Subcutaneous adipose tissue (tissue), 4 donors: ENCODE results near the gene SYNGR3. TPM values are rescaled to one million over a fixed set of nuclear protein-coding genes. Genes with fewer than 3 reads are reported as not detected.

Source experiments
- total RNA-seq, 4 donors: library from RNA; depleted of rRNA; stranded (reverse); fragments of >200 nt; gene quantifications; one replicate each; pipeline ENCODE4 v1.1.0, GENCODE V29; 2016
- TF ChIP-seq, protein P1 (sequence below): fragments of 450-650 bp; IDR thresholded peaks from one replicate; pipeline ENCODE4 v1.5.1; 2016; ENCODE audit warnings: low read depth, mild to moderate bottlenecking, control low read depth, antibody characterized with exemption, moderate library complexity

The SYNGR3 gene
- total RNA-seq, 4 donors from 2014 or later: not detected

GRCh38 chr16:1978476-1979120 is 11.2 kb upstream of the SYNGR3 start:
- TF ChIP-seq, protein P1, sequence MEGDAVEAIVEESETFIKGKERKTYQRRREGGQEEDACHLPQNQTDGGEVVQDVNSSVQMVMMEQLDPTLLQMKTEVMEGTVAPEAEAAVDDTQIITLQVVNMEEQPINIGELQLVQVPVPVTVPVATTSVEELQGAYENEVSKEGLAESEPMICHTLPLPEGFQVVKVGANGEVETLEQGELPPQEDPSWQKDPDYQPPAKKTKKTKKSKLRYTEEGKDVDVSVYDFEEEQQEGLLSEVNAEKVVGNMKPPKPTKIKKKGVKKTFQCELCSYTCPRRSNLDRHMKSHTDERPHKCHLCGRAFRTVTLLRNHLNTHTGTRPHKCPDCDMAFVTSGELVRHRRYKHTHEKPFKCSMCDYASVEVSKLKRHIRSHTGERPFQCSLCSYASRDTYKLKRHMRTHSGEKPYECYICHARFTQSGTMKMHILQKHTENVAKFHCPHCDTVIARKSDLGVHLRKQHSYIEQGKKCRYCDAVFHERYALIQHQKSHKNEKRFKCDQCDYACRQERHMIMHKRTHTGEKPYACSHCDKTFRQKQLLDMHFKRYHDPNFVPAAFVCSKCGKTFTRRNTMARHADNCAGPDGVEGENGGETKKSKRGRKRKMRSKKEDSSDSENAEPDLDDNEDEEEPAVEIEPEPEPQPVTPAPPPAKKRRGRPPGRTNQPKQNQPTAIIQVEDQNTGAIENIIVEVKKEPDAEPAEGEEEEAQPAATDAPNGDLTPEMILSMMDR: no peak

DNA sequence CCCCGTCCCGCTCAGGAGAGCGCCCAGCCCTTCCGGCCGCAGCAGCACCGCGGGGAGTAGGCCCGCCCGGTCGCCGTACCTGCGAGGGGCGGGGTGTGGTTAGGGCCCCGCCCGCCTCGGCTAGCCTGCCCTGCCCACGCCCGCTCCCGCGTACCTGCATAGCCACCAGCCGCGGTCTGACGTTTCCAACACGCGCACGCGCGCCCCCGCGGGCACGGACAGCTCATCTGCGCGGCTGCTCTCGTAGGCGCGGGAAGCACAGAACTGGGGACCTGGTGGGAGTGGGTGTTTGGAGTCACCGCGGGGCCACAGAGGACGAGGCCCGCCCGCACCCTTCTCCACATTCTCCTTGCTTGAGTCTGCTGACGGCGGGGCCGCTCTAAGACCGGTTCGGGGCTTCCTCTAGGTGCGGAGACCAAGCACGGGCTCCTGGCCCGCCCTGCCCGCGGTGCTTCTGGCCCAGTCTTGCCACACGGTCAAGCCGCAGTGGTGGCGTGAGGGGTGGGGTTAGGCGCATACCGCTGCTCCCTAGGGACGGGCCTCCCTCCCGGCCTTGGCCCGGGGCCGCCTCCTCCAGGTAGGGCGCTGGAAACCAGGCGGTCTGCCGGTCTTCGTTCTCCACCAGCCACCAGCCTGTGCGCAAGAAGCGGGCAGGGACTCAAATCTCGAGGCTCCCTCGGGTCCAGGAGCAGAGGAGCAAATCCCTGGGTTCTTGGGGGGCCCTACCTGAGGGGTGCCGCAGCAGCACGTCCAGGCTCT is 10.3 kb upstream of the SYNGR3 start:
- TF ChIP-seq, protein P1: no peak

GRCh38 chr16:1980030-1980769 is 9.6 kb upstream of the SYNGR3 start:
- TF ChIP-seq, protein P1: no peak

- TF ChIP-seq, protein P1: no peak
Measured at GRCh38 chr16:1980770-1981087, 9.0 kb upstream of the SYNGR3 start.

- TF ChIP-seq, protein P1: no peak
Measured at GRCh38 chr16:1981398-1981836, 8.4 kb upstream of the SYNGR3 start, which contains the start of gene NOXO1. Gene NOXO1, minus strand, starts transcription at chr16:1981469. Its CDS starts 290 bp downstream, at chr16:1981179.

DNA sequence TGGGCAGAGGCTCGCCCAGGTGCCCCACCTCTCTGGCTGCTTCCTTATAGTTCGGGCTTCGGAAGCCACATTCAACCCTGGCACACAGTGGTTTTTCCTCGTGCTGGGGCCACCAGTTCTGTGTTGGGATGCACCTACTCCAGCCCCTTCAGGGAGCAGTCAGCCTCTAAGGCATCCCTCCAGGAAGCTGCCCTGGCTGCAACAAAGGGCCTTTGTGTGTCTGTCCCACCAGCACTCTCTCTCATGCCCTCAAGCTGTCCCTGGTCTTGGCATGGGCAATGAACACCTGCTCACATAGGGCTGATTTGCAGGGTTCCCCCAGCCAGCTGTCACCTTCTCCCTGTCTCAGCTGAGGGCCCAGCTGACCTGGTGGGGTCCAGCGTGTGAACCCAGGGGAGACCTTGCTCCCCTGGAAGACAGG is 7.7 kb upstream of the SYNGR3 start:
- TF ChIP-seq, protein P1: no peak

DNA sequence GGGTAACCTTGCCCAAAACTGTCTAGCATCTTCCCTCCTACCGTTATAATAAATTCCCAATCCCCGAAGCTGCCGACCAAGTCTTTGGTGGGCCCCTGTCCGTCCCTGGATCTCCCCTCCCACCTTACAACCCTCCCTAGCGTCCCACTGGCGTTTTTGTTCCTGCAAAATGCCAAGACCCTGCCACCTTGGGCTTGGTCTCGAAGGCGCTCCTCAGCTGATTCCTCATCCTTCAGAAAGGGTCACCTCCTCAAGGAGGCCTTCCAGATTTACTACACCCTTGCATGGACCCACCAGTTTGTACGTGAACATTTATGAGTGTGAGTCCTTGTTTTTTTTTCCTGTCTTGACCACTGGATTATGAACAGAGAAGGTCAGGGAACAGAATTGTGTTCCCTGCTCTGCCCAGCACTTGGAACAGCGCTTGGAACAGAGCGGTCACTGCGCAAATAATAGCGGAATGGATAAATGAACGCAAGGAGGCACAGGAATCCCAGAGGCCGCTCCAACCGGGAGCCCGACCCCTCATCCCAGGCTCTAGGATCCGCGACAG is 6.7 kb upstream of the SYNGR3 start:
- TF ChIP-seq, protein P1: no peak
